ENCODE measurements around the gene ABCA3. TPM values are rescaled to one million over a fixed set of nuclear protein-coding genes. Genes with fewer than 3 reads are reported as not detected.

ABCA3 gene
- total and polyA plus RNA-seq, 2 donors (not counting 1 experiment from before 2014, with no cell fraction given), result 1.7 to 6.1 TPM

DNA sequence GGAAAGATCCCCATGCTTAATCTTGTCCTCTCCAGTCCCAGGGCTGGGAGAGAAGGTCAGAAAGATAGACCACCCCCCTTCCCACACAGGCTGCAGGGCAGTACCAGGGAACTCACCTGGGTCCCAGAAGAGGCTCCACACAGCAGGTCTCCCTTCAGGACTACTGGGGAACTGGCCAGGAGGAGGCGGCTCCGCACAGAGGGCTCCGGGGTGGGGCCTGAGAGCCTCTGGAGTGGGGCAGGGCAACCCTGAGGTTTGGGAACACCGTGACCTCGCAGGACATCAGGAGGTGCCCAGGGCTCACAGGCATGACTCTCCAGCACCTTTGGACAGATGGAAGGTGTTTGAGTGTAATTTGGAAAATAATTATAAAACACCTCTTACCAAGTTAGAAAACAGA is 11.0 kb downstream of the ABCA3 start:
- no peak for TF ChIP-seq EZH2 (IDR thresholded peaks at IDR 0.05; ENCODE audit: low read length, missing control alignments)
- TF ChIP-seq, protein P1, sequence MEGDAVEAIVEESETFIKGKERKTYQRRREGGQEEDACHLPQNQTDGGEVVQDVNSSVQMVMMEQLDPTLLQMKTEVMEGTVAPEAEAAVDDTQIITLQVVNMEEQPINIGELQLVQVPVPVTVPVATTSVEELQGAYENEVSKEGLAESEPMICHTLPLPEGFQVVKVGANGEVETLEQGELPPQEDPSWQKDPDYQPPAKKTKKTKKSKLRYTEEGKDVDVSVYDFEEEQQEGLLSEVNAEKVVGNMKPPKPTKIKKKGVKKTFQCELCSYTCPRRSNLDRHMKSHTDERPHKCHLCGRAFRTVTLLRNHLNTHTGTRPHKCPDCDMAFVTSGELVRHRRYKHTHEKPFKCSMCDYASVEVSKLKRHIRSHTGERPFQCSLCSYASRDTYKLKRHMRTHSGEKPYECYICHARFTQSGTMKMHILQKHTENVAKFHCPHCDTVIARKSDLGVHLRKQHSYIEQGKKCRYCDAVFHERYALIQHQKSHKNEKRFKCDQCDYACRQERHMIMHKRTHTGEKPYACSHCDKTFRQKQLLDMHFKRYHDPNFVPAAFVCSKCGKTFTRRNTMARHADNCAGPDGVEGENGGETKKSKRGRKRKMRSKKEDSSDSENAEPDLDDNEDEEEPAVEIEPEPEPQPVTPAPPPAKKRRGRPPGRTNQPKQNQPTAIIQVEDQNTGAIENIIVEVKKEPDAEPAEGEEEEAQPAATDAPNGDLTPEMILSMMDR (conservative IDR thresholded peaks at IDR 0.05 in 1 of 2, IDR thresholded peaks at IDR 0.05 in 1 of 2; ENCODE audit: low read depth in 1 of 2, low read length in 2 of 2), result no peak
- Histone ChIP-seq H3K9ac (ENCODE audit: insufficient read depth, low read length) (no peak overlapping the region), H3K79me2 (ENCODE audit: control insufficient read depth, insufficient read depth, low read length) (no peaks in the 10 kb centered on the region)

DNA sequence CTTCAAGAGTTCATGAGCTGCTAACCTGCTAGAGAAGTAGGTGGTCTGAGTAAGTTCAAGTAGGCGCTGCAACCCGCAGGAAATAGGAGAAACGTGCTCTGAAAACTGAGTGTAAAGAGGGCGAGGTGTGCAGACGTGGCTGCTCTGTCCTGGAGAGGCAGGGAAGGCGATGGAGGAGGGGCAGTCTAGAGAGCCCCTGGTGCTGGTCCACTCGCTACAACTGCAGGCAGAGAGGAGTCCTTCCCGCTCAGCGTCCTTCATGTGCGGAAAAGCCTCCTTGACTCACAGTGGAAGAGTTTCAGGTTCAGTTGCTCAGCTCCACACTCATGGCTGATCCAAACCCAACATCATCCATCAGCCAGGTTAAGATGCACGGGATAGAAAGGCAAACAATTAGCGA is 12.1 kb downstream of the ABCA3 start:
- Histone ChIP-seq H4K20me1 (ENCODE audit: control insufficient read depth, extremely low read depth, insufficient read depth, low read length) (no peaks in the 10 kb centered on the region), H3K9me3 (ENCODE audit: control insufficient read depth, insufficient read depth, low read depth, low read length) (no peaks in the 10 kb centered on the region), H2AFZ (ENCODE audit: low read length) (no peak overlapping the region), H3K27ac (ENCODE audit: insufficient read depth, low read length) (no peak overlapping the region), H3K79me2 (ENCODE audit: control insufficient read depth, insufficient read depth, low read length) (no peaks in the 10 kb centered on the region), H3K4me2 (ENCODE audit: extremely low read depth, insufficient read depth, low read length) (no peak overlapping the region), H3K36me3 (ENCODE audit: control insufficient read depth, insufficient read depth, low read length) (no peaks in the 10 kb centered on the region), H3K4me1 (ENCODE audit: control insufficient read depth, extremely low read depth, insufficient read depth, low read length) (no peaks in the 10 kb centered on the region), H3K4me3 (replicated peaks in 1 of 4; ENCODE audit: control extremely low read depth in 1 of 4, insufficient read depth in 1 of 4, low read depth in 3 of 4, low read length in 4 of 4) (no peak overlapping the region), H3K27me3 (ENCODE audit: control insufficient read depth, insufficient read depth, low read length) (peaks cover 4% of the 10 kb centered on the region), H3K9ac (ENCODE audit: insufficient read depth, low read length) (no peak overlapping the region)
- no peak for DNase-seq (ENCODE audit: low read depth in 2 of 2)
- TF ChIP-seq, protein P1 (conservative IDR thresholded peaks at IDR 0.05 in 1 of 2, IDR thresholded peaks at IDR 0.05 in 1 of 2; ENCODE audit: low read depth in 1 of 2, low read length in 2 of 2), result no peak
- TF ChIP-seq EZH2 (IDR thresholded peaks at IDR 0.05; ENCODE audit: low read length, missing control alignments), result no peak

More for the DNA sequence above, 11.0 kb downstream of the ABCA3 start:
- Histone ChIP-seq H3K36me3 (ENCODE audit: control insufficient read depth, insufficient read depth, low read length) (no peaks in the 10 kb centered on the region), H2AFZ (ENCODE audit: low read length) (no peak overlapping the region), H4K20me1 (ENCODE audit: control insufficient read depth, extremely low read depth, insufficient read depth, low read length) (no peaks in the 10 kb centered on the region), H3K4me3 (replicated peaks in 1 of 4; ENCODE audit: control extremely low read depth in 1 of 4, insufficient read depth in 1 of 4, low read depth in 3 of 4, low read length in 4 of 4) (no peak overlapping the region), H3K27me3 (ENCODE audit: control insufficient read depth, insufficient read depth, low read length) (peaks cover 4% of the 10 kb centered on the region), H3K4me2 (ENCODE audit: extremely low read depth, insufficient read depth, low read length) (no peak overlapping the region), H3K4me1 (ENCODE audit: control insufficient read depth, extremely low read depth, insufficient read depth, low read length) (no peaks in the 10 kb centered on the region), H3K27ac (ENCODE audit: insufficient read depth, low read length) (no peak overlapping the region), H3K9me3 (ENCODE audit: control insufficient read depth, insufficient read depth, low read depth, low read length) (no peaks in the 10 kb centered on the region)
- DNase-seq (ENCODE audit: low read depth in 2 of 2), result no peak

DNA sequence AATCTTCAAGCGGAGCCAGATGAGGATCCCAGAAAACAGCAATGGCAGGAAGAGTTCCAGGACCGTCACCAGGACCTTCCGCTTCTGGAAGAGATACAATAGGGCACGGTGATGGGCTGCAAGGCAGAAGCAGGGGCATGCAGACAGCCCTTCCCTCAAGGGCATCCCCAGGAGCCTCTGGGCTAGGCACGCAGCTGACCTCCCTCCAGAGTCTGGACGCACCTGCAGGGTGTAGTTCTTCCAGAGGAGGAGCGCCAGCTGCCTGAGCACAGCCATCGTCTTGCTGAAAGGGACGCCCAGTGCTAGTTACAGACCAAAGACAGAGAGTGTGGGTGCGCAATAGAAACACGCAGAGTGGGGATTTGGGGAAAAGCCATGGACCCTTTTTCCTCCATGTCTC is 14.3 kb downstream of the ABCA3 start:
- Histone ChIP-seq H3K9me3 (ENCODE audit: control insufficient read depth, insufficient read depth, low read depth, low read length) (no peaks in the 10 kb centered on the region), H3K4me3 (replicated peaks in 1 of 4; ENCODE audit: control extremely low read depth in 1 of 4, insufficient read depth in 1 of 4, low read depth in 3 of 4, low read length in 4 of 4) (no peak overlapping the region), H3K27ac (ENCODE audit: insufficient read depth, low read length) (no peak overlapping the region), H3K27me3 (ENCODE audit: control insufficient read depth, insufficient read depth, low read length) (no peaks in the 10 kb centered on the region), H3K79me2 (ENCODE audit: control insufficient read depth, insufficient read depth, low read length) (no peaks in the 10 kb centered on the region), H2AFZ (ENCODE audit: low read length) (no peak overlapping the region), H3K36me3 (ENCODE audit: control insufficient read depth, insufficient read depth, low read length) (no peaks in the 10 kb centered on the region), H3K4me2 (ENCODE audit: extremely low read depth, insufficient read depth, low read length) (no peak overlapping the region), H3K4me1 (ENCODE audit: control insufficient read depth, extremely low read depth, insufficient read depth, low read length) (no peaks in the 10 kb centered on the region), H3K9ac (ENCODE audit: insufficient read depth, low read length) (no peak overlapping the region), H4K20me1 (ENCODE audit: control insufficient read depth, extremely low read depth, insufficient read depth, low read length) (no peaks in the 10 kb centered on the region)
- no peak for DNase-seq (ENCODE audit: low read depth in 2 of 2)
- TF ChIP-seq EZH2 (IDR thresholded peaks at IDR 0.05; ENCODE audit: low read length, missing control alignments), result no peak
- TF ChIP-seq, protein P1 (conservative IDR thresholded peaks at IDR 0.05 in 1 of 2, IDR thresholded peaks at IDR 0.05 in 1 of 2; ENCODE audit: low read depth in 1 of 2, low read length in 2 of 2), result no peak

Measured in fibroblast of lung (primary cell).